HG02571 (cell line): ENCODE data around the gene SLC41A1.
A peak's percentile ranks its signal among the peaks of the same experiment; 100 is the strongest.
"Not testable (repeated sequence)": the region's sequence is repeated elsewhere in the genome, so short reads cannot be mapped to it uniquely, and the experiment has no call there.

Experiments used
- ATAC-seq: cut with Tn5 transposase; IDR thresholded peaks from one replicate; pipeline ENCODE4 v1.9.1; 2021; ENCODE audit warnings: mild to moderate bottlenecking, moderate library complexity; ENCODE audit not compliant: unreplicated experiment

Gene SLC41A1

GRCh38 chr1:205812878-205813754, at the start of gene SLC41A1:
TSS of gene SLC41A1 (minus strand) at chr1:205813198. CDS start at chr1:205810441, 2,757 bp downstream.
- ATAC-seq: peak; percentile 85

GRCh38 chr1:205861540-205861939, 48.5 kb upstream of the SLC41A1 start:
- ATAC-seq: no peak

GRCh38 chr1:205858141-205858961, 45.4 kb upstream of the SLC41A1 start:
- no peak for ATAC-seq

DNA sequence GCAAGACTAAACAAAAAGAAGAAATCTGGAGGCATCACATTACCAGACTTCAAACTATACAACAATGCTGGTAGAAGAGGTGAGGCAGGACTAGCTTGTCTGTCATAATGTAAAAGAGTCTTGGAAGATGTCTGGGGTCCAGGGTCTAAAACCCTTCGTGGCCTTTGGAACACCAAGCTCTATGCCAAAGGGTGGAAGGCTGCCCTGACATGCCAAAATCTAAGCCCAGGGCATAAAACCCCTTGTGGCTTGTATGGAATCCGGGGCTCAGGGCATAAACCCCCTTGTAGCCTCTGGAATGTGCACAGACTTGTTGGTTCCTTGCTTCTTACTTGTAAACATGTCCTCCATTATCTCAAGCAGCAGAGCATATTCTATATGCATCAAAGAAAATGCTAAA, 44.5 kb upstream of the SLC41A1 start:
- not testable (repeated sequence) for ATAC-seq

DNA sequence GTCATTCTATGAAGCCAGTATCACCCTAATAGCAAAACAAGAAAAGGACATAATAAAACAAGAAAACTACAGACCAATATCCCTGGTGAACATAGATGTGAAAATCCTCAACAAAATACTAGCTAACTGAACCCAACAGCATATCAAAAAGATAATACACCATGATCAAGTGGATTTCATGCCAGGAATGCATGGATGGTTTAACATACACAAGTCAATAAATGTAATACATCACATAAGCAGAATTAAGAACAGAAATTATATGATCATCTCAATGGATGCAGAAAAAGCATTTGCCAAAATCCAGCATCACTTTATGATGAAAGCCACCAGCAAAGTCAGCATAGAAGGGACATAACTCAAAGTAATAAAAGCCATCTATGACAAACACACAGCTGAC, 43.4 kb upstream of the SLC41A1 start:
- no peak for ATAC-seq

DNA sequence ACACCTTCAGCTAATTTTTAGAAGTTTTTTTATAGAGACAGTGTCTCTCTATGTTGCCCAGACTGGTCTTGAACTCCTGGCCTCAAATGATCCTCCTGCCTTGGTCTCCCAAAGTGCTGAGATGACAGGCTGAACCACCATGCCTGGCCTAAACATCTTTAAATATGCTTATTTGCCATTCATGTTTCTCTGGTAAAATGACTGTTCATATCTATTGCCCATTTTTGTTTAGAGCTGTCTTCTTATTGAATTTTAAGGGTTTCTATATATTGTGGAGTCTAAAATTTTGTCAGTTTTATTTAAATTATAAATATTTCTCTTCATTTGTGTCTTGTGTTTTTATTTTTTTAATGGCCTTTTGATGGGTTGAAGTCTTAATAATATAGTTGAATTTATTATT, 40.0 kb upstream of the SLC41A1 start:
- no peak for ATAC-seq

DNA sequence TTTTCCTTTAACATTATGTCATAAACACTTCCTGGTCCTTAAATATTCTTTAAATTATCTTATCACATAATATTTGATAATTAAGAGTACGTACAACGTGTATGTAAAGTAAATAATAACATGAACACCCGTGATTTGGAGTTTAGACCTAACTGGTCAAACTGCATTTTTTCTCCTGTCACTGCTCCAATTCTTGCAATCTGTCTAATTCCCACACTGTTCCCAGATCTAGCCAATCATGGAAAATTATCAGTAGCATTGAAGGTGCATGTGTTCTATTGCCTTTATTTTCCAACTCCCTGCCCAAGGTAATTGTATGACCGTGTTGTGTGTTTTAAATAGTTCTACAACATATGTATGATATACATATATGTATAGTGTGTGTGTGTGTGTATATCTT, 39.0 kb upstream of the SLC41A1 start:
- no peak for ATAC-seq

GRCh38 chr1:205849619-205850355, 36.8 kb upstream of the SLC41A1 start, which contains the start of gene PM20D1:
TSS of gene PM20D1 (minus strand) at chr1:205850132. CDS start at chr1:205850072, 60 bp downstream.
- ATAC-seq: peak; percentile 79

- ATAC-seq: no peak
Measured at GRCh38 chr1:205843036-205843859, 30.2 kb upstream of the SLC41A1 start.

GRCh38 chr1:205842229-205842628, 29.2 kb upstream of the SLC41A1 start:
- no peak for ATAC-seq

- no peak for ATAC-seq
Measured at GRCh38 chr1:205840146-205840923, 27.3 kb upstream of the SLC41A1 start.

DNA sequence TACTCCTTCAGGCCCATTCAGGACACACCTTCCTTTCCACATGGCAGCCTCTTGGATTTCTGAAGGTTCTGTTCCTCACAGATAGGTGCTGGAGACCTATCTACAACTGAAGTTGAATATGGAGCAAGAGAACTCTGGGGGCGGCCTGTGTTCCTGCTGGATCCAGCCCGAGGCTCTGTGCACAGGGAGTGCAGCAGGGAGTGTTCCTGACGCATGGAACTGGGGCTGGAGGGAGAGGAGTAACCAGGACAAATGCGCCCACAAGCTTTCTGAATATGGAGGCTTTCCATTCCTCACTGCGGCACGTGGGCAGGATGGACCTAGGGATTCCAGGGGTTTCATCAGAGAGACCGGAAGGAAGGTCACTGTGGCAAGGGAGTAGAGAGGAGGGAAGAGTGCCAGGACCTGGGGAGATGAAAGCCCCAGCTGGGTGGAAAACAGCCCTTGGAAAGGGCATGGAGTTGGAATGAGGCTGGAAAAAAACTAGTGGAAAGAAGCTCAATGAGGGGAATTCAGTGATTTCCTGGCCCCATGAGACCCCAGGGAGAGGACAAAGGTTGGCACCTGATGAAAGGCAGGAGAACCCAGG, 24.5 kb upstream of the SLC41A1 start:
- no peak for ATAC-seq

- ATAC-seq: no peak
Measured at GRCh38 chr1:205834751-205835150, 21.8 kb upstream of the SLC41A1 start.

- ATAC-seq: no peak
Measured at GRCh38 chr1:205832326-205832751, 19.3 kb upstream of the SLC41A1 start.

- ATAC-seq: no peak
Measured at GRCh38 chr1:205827623-205828022, 14.6 kb upstream of the SLC41A1 start.

DNA sequence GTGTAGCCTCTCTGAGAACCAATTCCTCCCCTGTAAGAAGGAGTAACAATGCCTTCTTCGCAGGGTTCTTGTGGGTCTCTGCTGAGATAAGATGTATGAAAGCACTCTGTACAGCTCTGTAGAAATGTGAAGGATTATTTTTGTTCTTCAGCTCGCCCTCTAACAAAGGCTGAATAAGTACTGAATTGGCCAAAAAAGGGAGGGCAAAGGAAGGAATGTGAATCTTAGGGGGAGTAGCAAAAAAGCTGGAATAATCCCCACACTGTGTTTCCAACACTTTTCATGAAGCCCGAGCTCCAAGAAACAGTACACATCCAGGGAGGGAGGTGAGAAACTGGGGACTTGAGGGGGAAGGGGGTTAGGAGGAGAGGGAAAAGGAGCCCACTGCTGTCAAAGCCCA, 14.0 kb upstream of the SLC41A1 start:
- ATAC-seq: no peak

GRCh38 chr1:205826016-205826806, 13.2 kb upstream of the SLC41A1 start:
- ATAC-seq: no peak

DNA sequence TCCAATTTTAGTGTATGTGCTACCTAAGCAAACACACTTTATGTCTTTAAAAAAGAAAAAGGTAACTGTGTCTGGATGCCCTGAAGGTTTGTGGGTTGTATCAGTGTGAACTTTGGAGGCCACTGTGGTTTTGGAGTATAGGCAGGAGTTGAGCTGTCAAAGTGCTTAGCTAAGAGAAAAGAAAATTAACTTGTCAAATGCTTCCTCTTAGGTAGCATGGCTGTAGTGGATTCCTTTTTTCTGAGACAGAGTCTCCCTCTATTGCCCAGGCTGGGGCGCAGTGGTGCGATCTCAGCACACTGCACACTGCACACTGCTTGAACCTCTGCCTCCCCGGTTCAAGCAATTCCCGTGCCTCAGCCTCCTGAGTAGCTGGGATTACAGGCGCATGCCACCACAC, 11.2 kb upstream of the SLC41A1 start:
- ATAC-seq: no peak
